ENCODE measurements around the gene LIMS3.
"Not testable (repeated sequence)": the region's sequence is repeated elsewhere in the genome, so short reads cannot be mapped to it uniquely, and the experiment has no call there.

The LIMS3 gene

GRCh38 chr2:109927803-109928202, 29.3 kb downstream of the LIMS3 start:
- DNase-seq: not testable (repeated sequence)

GRCh38 chr2:109929222-109929621, 30.7 kb downstream of the LIMS3 start:
- DNase-seq: not testable (repeated sequence)

- not testable (repeated sequence) for DNase-seq
Measured at GRCh38 chr2:109936534-109936933, 38.0 kb downstream of the LIMS3 start.

GRCh38 chr2:109945362-109945761, 46.9 kb downstream of the LIMS3 start:
- not testable (repeated sequence) for DNase-seq

GRCh38 chr2:109947262-109947958, 48.9 kb downstream of the LIMS3 start:
- not testable (repeated sequence) for DNase-seq

- not testable (repeated sequence) for DNase-seq
Measured at GRCh38 chr2:109947959-109948520, 49.6 kb downstream of the LIMS3 start.

GRCh38 chr2:109950146-109950843, 51.8 kb downstream of the LIMS3 start:
- DNase-seq: not testable (repeated sequence)

GRCh38 chr2:109963942-109964341, 65.5 kb downstream of the LIMS3 start:
- DNase-seq: not testable (repeated sequence)

- not testable (repeated sequence) for DNase-seq
Measured at GRCh38 chr2:109965482-109965881, 67.0 kb downstream of the LIMS3 start.

GRCh38 chr2:109966107-109966736, 67.7 kb downstream of the LIMS3 start:
- DNase-seq: not testable (repeated sequence)

- DNase-seq: not testable (repeated sequence)
Measured at GRCh38 chr2:109966858-109967257, 68.4 kb downstream of the LIMS3 start.

- not testable (repeated sequence) for DNase-seq
Measured at GRCh38 chr2:109969864-109970263, 71.4 kb downstream of the LIMS3 start.

GRCh38 chr2:109971710-109972109, 73.2 kb downstream of the LIMS3 start:
- not testable (repeated sequence) for DNase-seq

All from bone marrow (tissue), 2 donors.